Liver (tissue), 9 donors: Measurements from ENCODE around the gene RYR3. TPM values are rescaled to one million over a fixed set of nuclear protein-coding genes. Genes with fewer than 3 reads are reported as not detected.

Experiments
- DNase-seq: peaks from one replicate; pipeline ENCODE4 v3.0.0-alpha.2; 2017; ENCODE audit warnings: low spot score
- H3K27ac ChIP-seq, 2 donors: one replicate each; pipeline ENCODE4 v1.7.0; 2013; ENCODE audit warnings: inconsistent platforms in 2 of 2, low read length in 2 of 2, control low read depth in 1 of 2, low read depth in 1 of 2, mild to moderate bottlenecking in 1 of 2
- H3K27me3 ChIP-seq, 4 donors: one replicate each; pipeline versions ENCODE4 v1.6.1 to v1.7.0; 2013; ENCODE audit warnings: low read length in 3 of 4, inconsistent platforms in 1 of 4, mild to moderate bottlenecking in 1 of 4, moderate library complexity in 1 of 4; ENCODE audit not compliant: control insufficient read depth in 4 of 4, insufficient read depth in 4 of 4
- H3K36me3 ChIP-seq, 4 donors: one replicate each; pipeline versions ENCODE4 v1.6.1 to v1.7.0; 2013; ENCODE audit warnings: low read length in 3 of 4, mild to moderate bottlenecking in 3 of 4, low read depth in 1 of 4, moderate library complexity in 1 of 4; ENCODE audit not compliant: control insufficient read depth in 4 of 4, insufficient read depth in 3 of 4
- H3K4me1 ChIP-seq, 4 donors: one replicate each; pipeline versions ENCODE4 v1.6.1 to v1.7.0; 2013; ENCODE audit warnings: low read length in 3 of 4, mild to moderate bottlenecking in 3 of 4, moderate library complexity in 1 of 4; ENCODE audit not compliant: control insufficient read depth in 4 of 4, insufficient read depth in 4 of 4
- H3K4me3 ChIP-seq, 3 donors: one replicate each; pipeline versions ENCODE4 v1.6.1 to v1.7.0; 2013; ENCODE audit warnings: low read length in 3 of 3, control low read depth in 1 of 3, low read depth in 1 of 3, mild to moderate bottlenecking in 1 of 3
- H3K9ac ChIP-seq, 2 donors: one replicate each; pipeline ENCODE4 v1.7.0; 2013; ENCODE audit warnings: low read length in 2 of 2, mild to moderate bottlenecking in 2 of 2, moderate library complexity in 2 of 2, control low read depth in 1 of 2, low read depth in 1 of 2
- H3K9me3 ChIP-seq, 4 donors: one replicate each; pipeline versions ENCODE4 v1.6.1 to v1.7.0; 2013; ENCODE audit warnings: low read length in 3 of 4; ENCODE audit not compliant: control insufficient read depth in 4 of 4
- EGR1 ChIP-seq, 2 donors: IDR thresholded peaks; 2 replicates each; pipeline ENCODE4 v1.6.1; 2016 to 2018; ENCODE audit warnings: antibody characterized with exemption in 2 of 2, low read depth in 2 of 2
- FOXA1 ChIP-seq: IDR thresholded peaks from 2 replicates; pipeline ENCODE4 v1.6.1; 2016; ENCODE audit warnings: antibody characterized with exemption
- FOXA2 ChIP-seq: IDR thresholded peaks from 2 replicates; pipeline ENCODE4 v1.6.1; 2016; ENCODE audit warnings: antibody characterized with exemption
- GABPA ChIP-seq, 2 donors: IDR thresholded peaks in 1 of 2; conservative IDR thresholded peaks in 1 of 2; 2 replicates each; pipeline ENCODE4 v1.6.1; 2016; ENCODE audit warnings: antibody characterized with exemption in 2 of 2, mild to moderate bottlenecking in 1 of 2, moderate library complexity in 1 of 2
- HNF4A ChIP-seq, 2 donors: conservative IDR thresholded peaks; 2 replicates each; pipeline ENCODE4 v1.6.1; 2016; ENCODE audit warnings: antibody characterized with exemption in 2 of 2, mild to moderate bottlenecking in 2 of 2
- JUND ChIP-seq, 2 donors: IDR thresholded peaks; 2 replicates each; pipeline ENCODE4 v1.6.1; 2016; ENCODE audit warnings: antibody characterized with exemption in 2 of 2
- MAX ChIP-seq: IDR thresholded peaks from 2 replicates; pipeline ENCODE4 v1.6.1; 2016; ENCODE audit warnings: antibody characterized with exemption
- RAD21 ChIP-seq, 2 donors: IDR thresholded peaks; 2 replicates each; pipeline ENCODE4 v1.6.1; 2016; ENCODE audit warnings: antibody characterized with exemption in 2 of 2, mild to moderate bottlenecking in 2 of 2
- REST ChIP-seq: IDR thresholded peaks from 2 replicates; pipeline ENCODE4 v1.6.1; 2016; ENCODE audit warnings: antibody characterized with exemption, mild to moderate bottlenecking
- SP1 ChIP-seq: IDR thresholded peaks from 2 replicates; pipeline ENCODE4 v1.6.1; 2018; ENCODE audit warnings: antibody characterized with exemption, mild to moderate bottlenecking
- YY1 ChIP-seq: IDR thresholded peaks from 2 replicates; pipeline ENCODE4 v1.6.1; 2016; ENCODE audit warnings: antibody characterized with exemption, mild to moderate bottlenecking
- ZBTB33 ChIP-seq: IDR thresholded peaks from 2 replicates; pipeline ENCODE4 v1.6.1; 2016; ENCODE audit warnings: antibody characterized with exemption
- WGBS: extraction: QIAGEN DNeasy Blood & Tissue Kit; methylation state at CpG from one replicate; pipeline ENCODE4 v1.1.7; 2013; 5-methylcytosine and 5-hydroxymethylcytosine counted together
- polyA plus RNA-seq, 2 donors: library from polyadenylated mRNA; stranded (reverse) in 1 of 2; unstranded in 1 of 2; fragments of 200-250 nt in 1 of 2; fragments of >200 nt in 1 of 2; fragmentation: Nextera tagmentation in 1 of 2; extraction: Ambion mirVana in 1 of 2; gene quantifications; one replicate each; pipeline versions ENCODE4 v1.2.1 to v1.2.3, GENCODE V29; 2013 to 2015
- total RNA-seq, 2 donors: library from RNA; depleted of rRNA; stranded (reverse); fragments of >200 nt; gene quantifications; one replicate each; pipeline ENCODE4 v1.2.3, GENCODE V29; 2014
- donor health status: healthy.
- donor health status: healthy.
- donor health status: healthy.
- donor health status: healthy.
- donor health status: healthy.

The RYR3 gene
- total and polyA plus RNA-seq, 4 donors = 0.01 to 1.1 (median 0.22) TPM

- no peak for TF ChIP-seq HNF4A (conservative IDR thresholded peaks at IDR 0.05)
Measured at GRCh38 chr15:33400941-33401340, 90.2 kb downstream of the RYR3 start (continued).

GRCh38 chr15:33402600-33402999 lies 91.8 kb downstream of the RYR3 start:
- no peak overlapping the region for H3K9ac ChIP-seq
- H3K27me3 ChIP-seq = peaks cover 0 to 15% (median 0%) of the 10 kb centered on the region in 4 donors
- no peaks in the 10 kb centered on the region for H3K9me3 ChIP-seq
- no peak for TF ChIP-seq FOXA1
- no peak for TF ChIP-seq EGR1 (IDR thresholded peaks at IDR 0.05; ENCODE audit: low read depth in 2 of 2)
- TF ChIP-seq YY1 = no peak
- no peak for TF ChIP-seq SP1
- no peak for TF ChIP-seq ZBTB33
- no peak for TF ChIP-seq GABPA (IDR thresholded peaks at IDR 0.05 in 1 of 2, conservative IDR thresholded peaks at IDR 0.05 in 1 of 2)
- TF ChIP-seq HNF4A (conservative IDR thresholded peaks at IDR 0.05) = no peak
- no peak for TF ChIP-seq RAD21 (IDR thresholded peaks at IDR 0.05)
- TF ChIP-seq REST = no peak
- DNase-seq = no peak
- 89% methylated on average over 2 of the region's 2 CpGs for WGBS
- H3K36me3 ChIP-seq = no peaks in the 10 kb centered on the region
- H3K27ac ChIP-seq = no peak overlapping the region
- no peaks in the 10 kb centered on the region for H3K4me1 ChIP-seq
- no peak overlapping the region for H3K4me3 ChIP-seq

- Histone ChIP-seq H3K36me3 (no peaks in the 10 kb centered on the region), H3K9me3 (no peaks in the 10 kb centered on the region), H3K4me3 (no peak overlapping the region), H3K4me1 (no peaks in the 10 kb centered on the region), H3K27ac (no peak overlapping the region), H3K27me3 (peaks cover 0 to 5% (median 0%) of the 10 kb centered on the region in 4 donors), H3K9ac (no peak overlapping the region)
- 82% methylated on average over 1 of the region's 1 CpG for WGBS
- no peak for DNase-seq
- TF ChIP-seq MAX = no peak
- TF ChIP-seq SP1 = no peak
- no peak for TF ChIP-seq YY1
- no peak for TF ChIP-seq REST
- TF ChIP-seq FOXA2 = no peak
- no peak for TF ChIP-seq RAD21 (IDR thresholded peaks at IDR 0.05)
- TF ChIP-seq JUND (IDR thresholded peaks at IDR 0.05) = no peak
Measured at GRCh38 chr15:33405096-33405495, 94.3 kb downstream of the RYR3 start.
